GM12865 (cell line): ENCODE results near the gene TMEM181.

ENCODE experiments used
- DNase-seq: peaks from one replicate; pipeline ENCODE4 v3.0.0; 2010; ENCODE audit warnings: low read depth
- H3K4me3 ChIP-seq: 2 replicates; pipeline ENCODE4 v1.5.1; 2011; ENCODE audit warnings: mild to moderate bottlenecking, low read depth, low read length, control low read depth
- TF ChIP-seq, protein P1 (sequence below): IDR thresholded peaks from 2 replicates; pipeline ENCODE4 v1.5.1; 2011; ENCODE audit warnings: low read length, control low read depth, low read depth, inconsistent platforms; ENCODE audit not compliant: insufficient read depth; ENCODE audit errors: missing control alignments

The TMEM181 gene

DNA sequence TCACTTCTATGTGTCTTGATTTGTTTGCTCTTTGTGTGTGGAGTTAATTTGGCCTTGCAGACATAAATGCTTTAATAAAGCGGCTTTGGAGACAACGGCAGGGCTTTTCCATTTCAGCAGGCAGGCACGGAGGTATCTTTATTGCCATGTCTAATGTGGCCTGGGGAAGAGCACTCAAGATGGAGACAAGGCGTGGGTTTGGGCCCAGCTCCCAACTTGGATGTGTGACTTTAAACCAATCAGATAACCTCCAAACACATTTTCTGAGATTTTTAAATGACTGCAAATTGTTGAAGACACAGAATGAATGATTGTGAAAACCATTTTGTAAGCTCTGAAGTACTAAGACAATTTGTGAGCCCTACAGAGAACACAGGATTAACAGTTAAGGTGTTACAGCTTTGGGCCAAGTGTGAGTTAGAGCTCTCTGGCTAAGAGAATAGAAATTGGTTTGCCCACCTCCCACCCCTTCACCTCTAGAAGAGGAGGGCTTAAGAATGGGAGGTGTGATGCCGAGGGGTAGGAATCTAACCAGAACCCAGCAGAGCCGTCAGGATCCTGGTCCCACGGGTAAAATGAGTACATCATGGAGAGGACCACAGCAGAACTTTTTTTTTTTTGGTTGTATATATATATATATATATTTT lies 75.7 kb downstream of the TMEM181 start:
- H3K4me3 ChIP-seq: no peak overlapping the region
- no peak for DNase-seq
- TF ChIP-seq, protein P1, sequence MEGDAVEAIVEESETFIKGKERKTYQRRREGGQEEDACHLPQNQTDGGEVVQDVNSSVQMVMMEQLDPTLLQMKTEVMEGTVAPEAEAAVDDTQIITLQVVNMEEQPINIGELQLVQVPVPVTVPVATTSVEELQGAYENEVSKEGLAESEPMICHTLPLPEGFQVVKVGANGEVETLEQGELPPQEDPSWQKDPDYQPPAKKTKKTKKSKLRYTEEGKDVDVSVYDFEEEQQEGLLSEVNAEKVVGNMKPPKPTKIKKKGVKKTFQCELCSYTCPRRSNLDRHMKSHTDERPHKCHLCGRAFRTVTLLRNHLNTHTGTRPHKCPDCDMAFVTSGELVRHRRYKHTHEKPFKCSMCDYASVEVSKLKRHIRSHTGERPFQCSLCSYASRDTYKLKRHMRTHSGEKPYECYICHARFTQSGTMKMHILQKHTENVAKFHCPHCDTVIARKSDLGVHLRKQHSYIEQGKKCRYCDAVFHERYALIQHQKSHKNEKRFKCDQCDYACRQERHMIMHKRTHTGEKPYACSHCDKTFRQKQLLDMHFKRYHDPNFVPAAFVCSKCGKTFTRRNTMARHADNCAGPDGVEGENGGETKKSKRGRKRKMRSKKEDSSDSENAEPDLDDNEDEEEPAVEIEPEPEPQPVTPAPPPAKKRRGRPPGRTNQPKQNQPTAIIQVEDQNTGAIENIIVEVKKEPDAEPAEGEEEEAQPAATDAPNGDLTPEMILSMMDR: no peak

DNA sequence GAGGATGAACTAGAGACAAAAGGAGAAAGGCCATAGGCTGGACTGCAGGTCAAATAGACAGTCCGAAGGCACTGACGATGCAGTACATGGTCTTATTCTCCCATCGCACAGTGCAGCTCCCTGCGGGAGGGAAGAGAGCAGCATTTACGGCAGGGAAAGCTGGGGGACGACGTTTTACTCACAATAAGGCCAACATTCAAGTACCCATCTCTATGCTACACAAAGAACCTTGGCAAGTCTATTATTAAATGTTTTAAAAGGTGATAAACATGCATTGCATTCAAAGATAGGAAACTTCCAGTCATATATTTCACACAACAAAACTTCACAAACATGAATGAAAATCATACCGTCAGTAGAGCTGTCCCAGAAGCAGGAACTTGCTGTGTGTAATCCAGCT lies 76.9 kb downstream of the TMEM181 start:
- H3K4me3 ChIP-seq: no peak overlapping the region
- TF ChIP-seq, protein P1: no peak
- DNase-seq: no peak

DNA sequence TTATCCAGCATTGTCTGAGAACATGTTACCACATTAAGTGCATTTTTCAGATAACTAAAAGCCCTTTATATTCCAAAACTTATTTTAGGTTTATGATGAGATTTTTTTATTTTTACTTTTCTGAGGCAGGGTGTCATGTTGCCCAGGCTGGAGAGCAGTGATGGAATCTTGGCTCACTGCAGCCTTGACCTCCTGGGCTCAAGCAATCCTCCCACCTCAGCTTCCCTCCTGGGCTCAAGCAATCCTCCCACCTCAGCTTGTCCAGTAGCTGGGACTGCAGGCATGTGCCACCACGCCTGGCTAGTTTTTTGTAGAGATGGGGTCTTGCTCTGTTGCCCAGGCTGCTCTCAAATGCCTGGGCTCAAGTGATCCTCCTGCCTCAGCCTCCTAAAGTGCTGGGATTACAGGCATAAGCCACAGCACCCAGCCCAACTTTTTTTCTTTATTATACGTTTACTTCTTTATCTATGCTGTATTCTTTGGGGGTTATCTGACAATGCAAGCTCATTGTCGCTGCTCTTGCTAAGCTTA lies 78.5 kb downstream of the TMEM181 start:
- H3K4me3 ChIP-seq: no peak overlapping the region
- TF ChIP-seq, protein P1: no peak
- no peak for DNase-seq

DNA sequence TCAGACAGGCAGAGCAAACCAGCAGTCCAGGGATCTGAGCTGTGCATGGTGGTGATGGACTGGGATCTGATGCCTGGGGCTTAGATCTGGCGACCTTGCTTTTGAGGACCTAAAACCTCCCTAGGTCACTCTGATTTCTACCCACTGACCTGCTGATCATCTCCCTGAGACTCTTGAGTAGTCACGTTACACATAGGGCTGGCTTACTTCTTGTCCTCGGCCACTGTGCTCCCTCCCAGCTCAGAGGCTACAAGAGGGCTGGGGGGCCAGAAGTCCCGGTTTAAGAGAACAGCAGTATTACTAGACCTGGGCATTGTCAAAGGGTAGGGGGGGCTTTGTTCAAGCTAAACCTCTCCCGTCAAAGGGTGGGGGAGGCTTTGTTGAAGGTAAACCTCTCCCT lies 79.2 kb downstream of the TMEM181 start:
- DNase-seq: no peak
- TF ChIP-seq, protein P1: no peak
- H3K4me3 ChIP-seq: no peak overlapping the region

DNA sequence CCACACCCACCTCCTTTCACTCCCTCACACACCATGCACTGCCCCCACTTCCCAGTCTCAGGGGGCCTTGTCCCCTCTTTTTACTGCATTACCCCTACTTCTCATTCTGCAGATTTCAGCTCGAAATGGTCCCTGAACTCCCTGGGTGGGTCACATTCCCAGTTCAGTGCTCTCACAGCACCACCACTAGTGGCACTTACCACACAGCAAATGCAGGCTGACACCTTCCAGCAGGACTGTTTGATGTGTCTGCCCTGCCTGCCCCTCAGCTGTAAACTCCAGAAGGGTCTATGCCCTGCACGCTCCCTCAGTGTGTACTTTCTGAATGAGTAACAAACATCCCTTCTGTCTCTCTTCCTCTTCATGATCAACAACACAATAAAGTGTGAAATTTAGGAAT lies 80.6 kb downstream of the TMEM181 start:
- DNase-seq: no peak
- TF ChIP-seq, protein P1: no peak
- H3K4me3 ChIP-seq: no peak overlapping the region

DNA sequence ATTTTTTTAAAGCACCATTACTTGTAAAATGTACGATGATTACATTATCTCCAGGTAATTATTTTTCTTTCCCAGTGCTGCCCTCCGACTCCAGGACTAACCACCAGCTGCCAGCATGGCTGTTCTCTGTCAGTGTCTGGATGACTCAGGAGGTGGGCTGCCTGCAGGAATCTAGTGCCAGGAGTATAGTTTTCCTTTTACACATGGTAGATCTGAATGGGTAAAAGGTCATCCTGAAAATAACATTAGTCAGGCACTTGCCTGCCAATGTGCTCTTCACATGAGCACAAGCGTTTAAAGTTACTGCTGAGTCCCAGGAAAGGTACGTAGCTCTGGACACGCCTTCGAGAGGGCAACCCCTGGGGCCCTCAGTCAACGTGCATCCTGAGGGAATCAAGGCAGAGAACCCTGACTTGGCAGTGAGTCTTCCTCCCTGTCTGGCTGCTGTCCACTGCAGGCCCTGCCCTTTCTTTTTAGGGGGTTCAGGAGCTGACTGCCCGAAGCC lies 82.3 kb downstream of the TMEM181 start:
- DNase-seq: no peak
- TF ChIP-seq, protein P1: no peak
- no peak overlapping the region for H3K4me3 ChIP-seq

DNA sequence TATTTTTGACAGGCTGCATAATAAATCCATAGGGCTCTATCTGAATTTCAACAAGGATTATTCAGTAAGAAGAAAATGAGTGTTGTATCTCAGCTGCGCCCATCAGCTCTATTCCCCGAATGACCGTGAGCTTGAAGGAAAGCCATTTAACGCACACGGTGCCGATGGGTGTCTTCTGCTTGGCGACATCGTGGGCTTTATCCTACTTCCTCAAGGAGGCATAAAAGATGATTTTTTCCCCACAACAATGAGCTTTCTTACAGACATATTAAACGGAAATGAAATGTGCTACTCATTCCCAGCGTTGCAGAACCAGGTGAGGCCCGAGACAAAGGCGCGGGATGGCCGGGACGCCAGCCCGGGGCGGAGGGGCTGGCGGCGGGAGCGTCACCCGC lies 83.9 kb downstream of the TMEM181 start:
- peak overlapping the region; percentile 92 for H3K4me3 ChIP-seq
- TF ChIP-seq, protein P1: no peak
- no peak for DNase-seq
